Transverse colon (tissue), 4 donors: ENCODE results near the gene NRP1. TPM values are rescaled to one million over a fixed set of nuclear protein-coding genes. Genes with fewer than 3 reads are reported as not detected.

Source experiments
- DNase-seq: peaks from one replicate; pipeline ENCODE4 v3.0.0-alpha.2; 2019
- H3K27ac ChIP-seq, 4 donors: fragments of 200-600 bp; sonication (generic); 2 replicates each; pipeline ENCODE4 v1.5.1; 2016 to 2018; ENCODE audit warnings: inconsistent platforms in 4 of 4
- H3K27me3 ChIP-seq: fragments of 200-600 bp; sonication (generic); 2 replicates; pipeline ENCODE4 v1.5.1; 2017; ENCODE audit warnings: inconsistent platforms
- H3K36me3 ChIP-seq, 4 donors: fragments of 200-600 bp; sonication (generic); 2 replicates each; pipeline ENCODE4 v1.5.1; 2017 to 2019; ENCODE audit warnings: inconsistent platforms in 4 of 4
- H3K4me1 ChIP-seq, 4 donors: fragments of 200-600 bp; sonication (generic); 2 replicates each; pipeline ENCODE4 v1.5.1; 2017 to 2020; ENCODE audit warnings: inconsistent platforms in 4 of 4
- H3K4me3 ChIP-seq, 4 donors: fragments of 200-600 bp; sonication (generic); 1 replicate in 1 of 4; 2 replicates in 3 of 4; pipeline versions ENCODE4 v1.5.1 to v1.6.1; 2017 to 2019; ENCODE audit warnings: inconsistent platforms in 4 of 4
- H3K9me3 ChIP-seq, 2 donors: fragments of 200-600 bp; sonication (generic); 2 replicates each; pipeline ENCODE4 v1.5.1; 2017 to 2019; ENCODE audit warnings: inconsistent platforms in 2 of 2
- CTCF ChIP-seq, 5 experiments: fragments of 200-600 bp in 3 of 5; fragments of 450-650 bp in 2 of 5; sonication (generic) in 3 of 5; IDR thresholded peaks; 1 replicate in 2 of 5; 2 replicates in 3 of 5; pipeline ENCODE4 v1.5.1; 2016 to 2017; ENCODE audit warnings: antibody characterized with exemption in 5 of 5, inconsistent platforms in 3 of 5, mild to moderate bottlenecking in 2 of 5, moderate library complexity in 1 of 5
- EP300 ChIP-seq: sonication (generic); formaldehyde crosslinking; IDR thresholded peaks from one replicate; pipeline ENCODE4 v1.6.1; 2017; ENCODE audit warnings: antibody characterized with exemption, low read depth
- POLR2A ChIP-seq: fragments of 450-650 bp; IDR thresholded peaks from one replicate; pipeline ENCODE4 v1.6.1; 2016; ENCODE audit warnings: antibody characterized with exemption, mild to moderate bottlenecking, moderate library complexity
- POLR2AphosphoS5 ChIP-seq, 3 donors: sonication (generic); formaldehyde crosslinking; IDR thresholded peaks; one replicate each; pipeline ENCODE4 v1.6.1; 2016; ENCODE audit warnings: antibody characterized with exemption in 3 of 3
- WGBS, 2 donors: methylation state at CpG; one replicate each; pipeline ENCODE4 v1.1.5; 2018; ENCODE audit warnings: low coverage in 1 of 2; 5-methylcytosine and 5-hydroxymethylcytosine counted together
- in situ Hi-C, 4 donors: fragments of 200-750 bp; cut with MboI; loops; one replicate each; pipeline versions ENCODE4 v1.15.0 to v1.15.1; 2017; ENCODE audit warnings: low sequenced_read_pairs in 3 of 4, low pct_ligation_motif_present in 1 of 4, low pct_unique_long_range_greater_than_20kb in 1 of 4
- intact Hi-C: fragments of 100-400 bp; cut with DNase I; formaldehyde crosslinking; loops from one replicate; pipeline ENCODE4 v1.15.1; 2023; ENCODE audit warnings: low total_unique reads
- total RNA-seq, 4 donors: library from RNA; depleted of rRNA; stranded (reverse); fragments of >200 nt; gene quantifications; one replicate each; pipeline ENCODE4 v1.1.0, GENCODE V29; 2016

NRP1 gene
- total RNA-seq, 4 donors from 2014 or later = 14.1 to 35.5 (median 19.5) TPM

DNA sequence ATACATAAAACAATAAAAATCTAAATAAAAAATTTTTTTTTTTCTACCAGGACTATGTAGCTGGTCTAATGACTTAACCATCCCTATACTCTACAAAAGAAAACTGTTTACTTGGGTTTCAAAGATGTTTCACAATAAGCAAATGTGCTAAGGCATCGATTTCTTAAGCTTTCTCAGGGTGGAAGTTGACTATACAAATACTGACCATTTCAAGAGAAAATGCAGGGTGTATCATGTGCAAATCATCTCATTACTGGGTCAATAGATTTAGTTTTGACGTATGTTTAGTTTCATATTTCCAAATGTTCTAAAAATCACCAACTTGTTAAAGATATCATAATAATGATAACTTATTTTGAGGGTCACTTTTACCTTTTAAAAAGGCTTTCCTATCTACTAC lies 7.5 kb downstream of the NRP1 start:
- DNase-seq = no peak
- peaks cover 0 to 6% (median 0%) of the 10 kb centered on the region in 4 donors for H3K4me1 ChIP-seq
- no peaks in the 10 kb centered on the region for H3K27me3 ChIP-seq
- H3K9me3 ChIP-seq = no peaks in the 10 kb centered on the region
- WGBS, 2 donors = 66 to 70% methylated on average over 2 of the region's 2 CpGs
- no peak overlapping the region for H3K27ac ChIP-seq
- H3K4me3 ChIP-seq = no peak overlapping the region
- TF ChIP-seq POLR2AphosphoS5 (IDR thresholded peaks at IDR 0.05) (no peak), POLR2A (no peak)
- intact Hi-C loops (no loop called here), in situ Hi-C loops (loop anchor here (10.0 to 25.0 kb wide), 3 partner anchors 132 to 1310 kb away; no protein-coding TSS in a partner anchor)
- no peaks in the 10 kb centered on the region for H3K36me3 ChIP-seq

GRCh38 chr10:33325929-33326328 lies 8.5 kb downstream of the NRP1 start:
- 42 to 62% methylated on average over 2 of the region's 2 CpGs for WGBS, 2 donors
- no peaks in the 10 kb centered on the region for H3K27me3 ChIP-seq
- H3K4me1 ChIP-seq = peaks cover 0 to 4% (median 0%) of the 10 kb centered on the region in 4 donors
- no peak for DNase-seq
- TF ChIP-seq POLR2AphosphoS5 (IDR thresholded peaks at IDR 0.05) (no peak), EP300 (no peak), POLR2A (no peak), CTCF (IDR thresholded peaks at IDR 0.05) (no peak)
- H3K9me3 ChIP-seq = no peaks in the 10 kb centered on the region
- intact Hi-C loops (no loop called here), in situ Hi-C loops (loop anchor here (10.0 to 25.0 kb wide), 3 partner anchors 131 to 1311 kb away; no protein-coding TSS in a partner anchor)
- no peak overlapping the region for H3K27ac ChIP-seq
- H3K4me3 ChIP-seq = no peak overlapping the region
- no peaks in the 10 kb centered on the region for H3K36me3 ChIP-seq

- H3K36me3 ChIP-seq = no peaks in the 10 kb centered on the region
- in situ Hi-C loops (loop anchor here in 3 of 4 donors (10.0 kb wide), 2 partner anchors 129 to 1311 kb away; no protein-coding TSS in a partner anchor), intact Hi-C loops (loop anchor here (5.0 kb wide), 2 partner anchors 131 to 1314 kb away; no protein-coding TSS in a partner anchor)
- no peak overlapping the region for H3K27ac ChIP-seq
- H3K27me3 ChIP-seq = no peaks in the 10 kb centered on the region
- no peaks in the 10 kb centered on the region for H3K4me1 ChIP-seq
- H3K4me3 ChIP-seq = no peak overlapping the region
- no peak for TF ChIP-seq POLR2AphosphoS5 (IDR thresholded peaks at IDR 0.05)
- TF ChIP-seq POLR2A = no peak
- no peak for TF ChIP-seq CTCF (IDR thresholded peaks at IDR 0.05)
- TF ChIP-seq EP300 = no peak
- 80% methylated on average over 4 to 6 of the region's 6 CpGs for WGBS, 2 donors
- H3K9me3 ChIP-seq = no peaks in the 10 kb centered on the region
- DNase-seq = no peak
Measured at GRCh38 chr10:33323721-33324120, 10.7 kb downstream of the NRP1 start.

- Histone ChIP-seq H3K4me1 (peaks cover 0 to 5% (median 0%) of the 10 kb centered on the region in 4 donors), H3K36me3 (no peaks in the 10 kb centered on the region), H3K27ac (no peak overlapping the region), H3K9me3 (no peaks in the 10 kb centered on the region), H3K4me3 (no peak overlapping the region), H3K27me3 (no peaks in the 10 kb centered on the region)
- no peak for DNase-seq
- intact Hi-C loops = loop anchor here (5.0 kb wide), 2 partner anchors 129 to 1316 kb away; no protein-coding TSS in a partner anchor
- WGBS, 2 donors = 51 to 69% methylated on average over 4 to 6 of the region's 6 CpGs
- TF ChIP-seq CTCF (IDR thresholded peaks at IDR 0.05) (no peak), POLR2A (no peak), EP300 (no peak), POLR2AphosphoS5 (IDR thresholded peaks at IDR 0.05) (no peak)
- in situ Hi-C loops = loop anchor here in 3 of 4 donors (10.0 kb wide), 2 partner anchors 127 to 1313 kb away; no protein-coding TSS in a partner anchor
Measured at GRCh38 chr10:33321516-33321915, 13.0 kb downstream of the NRP1 start.
